RCC 7860 (cell line): ENCODE data around the gene CD52.

ENCODE experiments used
- DNase-seq: peaks from one replicate; pipeline ENCODE4 v3.0.0-alpha.2; 2015; ENCODE audit warnings: low spot score
- FAIRE-seq: peaks from 2 replicates; lab custom pipeline; 2012; peaks lifted over from hg19 to GRCh38; lab: Jason Lieb, UNC

CD52 gene

GRCh38 chr1:26317612-26318337 lies at the start of gene CD52:
TSS of gene CD52 (plus strand) at chr1:26317958. CDS start at chr1:26318018, 60 bp downstream.
- FAIRE-seq: no peak
- no peak for DNase-seq

GRCh38 chr1:26268290-26269197 lies 49.2 kb upstream of the CD52 start:
- no peak for DNase-seq
- FAIRE-seq: no peak

- no peak for DNase-seq
- FAIRE-seq: no peak
These were observed 48.6 kb upstream of the CD52 start for GRCh38 chr1:26269198-26269550.

GRCh38 chr1:26274801-26275425 lies 42.8 kb upstream of the CD52 start:
- no peak for FAIRE-seq
- DNase-seq: peak; percentile 51

GRCh38 chr1:26275580-26276431 lies 42.0 kb upstream of the CD52 start:
- DNase-seq (peak; percentile 94), FAIRE-seq (peak; percentile 89)

GRCh38 chr1:26276432-26276838 lies 41.3 kb upstream of the CD52 start:
- FAIRE-seq (no peak), DNase-seq (no peak)

- DNase-seq (no peak), FAIRE-seq (no peak)
These were observed 40.5 kb upstream of the CD52 start for GRCh38 chr1:26277261-26277661.

- FAIRE-seq (no peak), DNase-seq (no peak)
These were observed 40.0 kb upstream of the CD52 start for GRCh38 chr1:26277719-26278118.

GRCh38 chr1:26278303-26278702 lies 39.5 kb upstream of the CD52 start:
- no peak for FAIRE-seq

GRCh38 chr1:26278724-26279455 lies 38.9 kb upstream of the CD52 start:
- DNase-seq (peak; percentile 83), FAIRE-seq (no peak)

More at GRCh38 chr1:26278303-26278702, 39.5 kb upstream of the CD52 start:
- no peak for DNase-seq

- DNase-seq (peak; percentile 73), FAIRE-seq (no peak)
These were observed 38.1 kb upstream of the CD52 start, which contains the start of gene SH3BGRL3 for GRCh38 chr1:26279456-26280332. TSS of gene SH3BGRL3 (plus strand) at chr1:26280086. CDS start at chr1:26280156, 70 bp downstream.

- DNase-seq: peak; percentile 72
- FAIRE-seq: no peak
These were observed 37.3 kb upstream of the CD52 start for GRCh38 chr1:26280333-26281042.

- DNase-seq: no peak
- FAIRE-seq: no peak
These were observed 36.4 kb upstream of the CD52 start for GRCh38 chr1:26281091-26281958.

- FAIRE-seq: no peak
These were observed 35.8 kb upstream of the CD52 start for GRCh38 chr1:26281971-26282370.

GRCh38 chr1:26282401-26282918 lies 35.3 kb upstream of the CD52 start:
- DNase-seq (no peak), FAIRE-seq (no peak)

More at GRCh38 chr1:26281971-26282370, 35.8 kb upstream of the CD52 start:
- no peak for DNase-seq

GRCh38 chr1:26283279-26283853 lies 34.4 kb upstream of the CD52 start:
- DNase-seq (no peak), FAIRE-seq (no peak)
